ENCODE measurements around the gene FBXO48. TPM values are rescaled to one million over a fixed set of nuclear protein-coding genes. Genes with fewer than 3 reads are reported as not detected.
"Not testable (repeated sequence)": the region's sequence is repeated elsewhere in the genome, so short reads cannot be mapped to it uniquely, and the experiment has no call there.

FBXO48 gene
- total and polyA plus RNA-seq, 2 of the 4 experiments (the other 2 are of a cell fraction), result 0.18 to 0.43 TPM

DNA sequence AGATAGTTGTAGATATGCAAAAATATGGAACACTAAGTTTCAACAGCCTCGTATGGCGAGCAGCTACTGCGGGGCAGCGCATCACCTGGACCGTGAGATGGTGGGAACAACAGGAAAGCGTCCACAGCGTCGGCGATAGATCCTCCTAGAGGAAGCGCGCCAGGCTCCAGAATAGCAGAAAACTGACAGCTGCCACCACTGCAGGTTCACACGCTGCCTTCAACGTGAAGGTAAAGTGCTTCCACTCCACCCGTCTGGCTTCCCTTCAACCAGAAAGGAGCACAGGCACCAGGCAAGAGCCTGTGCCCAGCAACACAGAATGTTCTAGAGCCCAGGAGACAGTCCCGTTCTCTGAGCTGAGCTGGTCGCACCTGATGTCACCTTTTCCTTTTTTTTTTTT lies 20.0 kb downstream of the FBXO48 start:
- no peak overlapping the region for H3K9ac ChIP-seq (ENCODE audit: low read depth, low read length)
- H3K9me3 ChIP-seq (ENCODE audit: control insufficient read depth, insufficient read depth, low read length), result no peaks in the 10 kb centered on the region
- H3K4me1 ChIP-seq (ENCODE audit: control insufficient read depth, insufficient read depth, low read length), result no peaks in the 10 kb centered on the region
- H2AK9ac ChIP-seq (replicated peaks; ENCODE audit: low read depth, low read length, poor library complexity), result no peak overlapping the region
- H3K79me1 ChIP-seq (ENCODE audit: low read depth in 1 of 2, low read length in 2 of 2), result no peaks in the 10 kb centered on the region
- H2AFZ ChIP-seq (replicated peaks; ENCODE audit: low read length, poor library complexity), result no peak overlapping the region
- ChIA-PET CTCF (no interaction called here), POLR2A (ENCODE audit: unreplicated experiment) (no interaction called here)
- no peak overlapping the region for H2BK20ac ChIP-seq (ENCODE audit: low read depth, low read length)
- H4K8ac ChIP-seq (ENCODE audit: low read depth in 2 of 2, low read length in 2 of 2), result no peak overlapping the region
- no peak overlapping the region for H3K56ac ChIP-seq (ENCODE audit: extremely low read depth, insufficient read depth, low read length)
- no TSS peak for BruUV-seq (replicated peaks)
- intact Hi-C loops (cut with micrococcal nuclease) (no loop called here), in situ Hi-C loops (cut with MboI; ENCODE audit: low sequenced_read_pairs) (loop anchor here (10.0 kb wide), 1 partner anchor 152 kb away; no protein-coding TSS in a partner anchor), dilution Hi-C loops (cut with HindIII; ENCODE audit: low sequenced_read_pairs, unreplicated experiment) (no loop called here)
- H3K4me3 ChIP-seq (ENCODE audit: insufficient read depth, low read depth, low read length), result no peak overlapping the region
- TF ChIP-seq RFX5 (IDR thresholded peaks at IDR 0.05; ENCODE audit: low read depth, low read length), result no peak
- TF ChIP-seq, protein P1, sequence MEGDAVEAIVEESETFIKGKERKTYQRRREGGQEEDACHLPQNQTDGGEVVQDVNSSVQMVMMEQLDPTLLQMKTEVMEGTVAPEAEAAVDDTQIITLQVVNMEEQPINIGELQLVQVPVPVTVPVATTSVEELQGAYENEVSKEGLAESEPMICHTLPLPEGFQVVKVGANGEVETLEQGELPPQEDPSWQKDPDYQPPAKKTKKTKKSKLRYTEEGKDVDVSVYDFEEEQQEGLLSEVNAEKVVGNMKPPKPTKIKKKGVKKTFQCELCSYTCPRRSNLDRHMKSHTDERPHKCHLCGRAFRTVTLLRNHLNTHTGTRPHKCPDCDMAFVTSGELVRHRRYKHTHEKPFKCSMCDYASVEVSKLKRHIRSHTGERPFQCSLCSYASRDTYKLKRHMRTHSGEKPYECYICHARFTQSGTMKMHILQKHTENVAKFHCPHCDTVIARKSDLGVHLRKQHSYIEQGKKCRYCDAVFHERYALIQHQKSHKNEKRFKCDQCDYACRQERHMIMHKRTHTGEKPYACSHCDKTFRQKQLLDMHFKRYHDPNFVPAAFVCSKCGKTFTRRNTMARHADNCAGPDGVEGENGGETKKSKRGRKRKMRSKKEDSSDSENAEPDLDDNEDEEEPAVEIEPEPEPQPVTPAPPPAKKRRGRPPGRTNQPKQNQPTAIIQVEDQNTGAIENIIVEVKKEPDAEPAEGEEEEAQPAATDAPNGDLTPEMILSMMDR (conservative IDR thresholded peaks at IDR 0.05; ENCODE audit: low read depth, low read length), result no peak
- no peak for TF ChIP-seq NFE2L2 (IDR thresholded peaks at IDR 0.05; ENCODE audit: low read depth, low read length)
- H3K27ac ChIP-seq (ENCODE audit: insufficient read depth, low read length), result no peak overlapping the region
- H4K91ac ChIP-seq (ENCODE audit: insufficient read depth, low read depth, low read length), result no peak overlapping the region
- peaks cover 11% of the 10 kb centered on the region for H3K27me3 ChIP-seq (ENCODE audit: control insufficient read depth, insufficient read depth, low read length)
- no peak overlapping the region for H3K23ac ChIP-seq (ENCODE audit: low read depth, low read length)
- H2BK120ac ChIP-seq (ENCODE audit: low read depth, low read length), result no peak overlapping the region
- no peak for ATAC-seq (ENCODE audit: low read depth)
- no peaks in the 10 kb centered on the region for H4K20me1 ChIP-seq (ENCODE audit: insufficient read depth, low read length)
- DNase-seq, result no peak
- H3K4ac ChIP-seq (ENCODE audit: low read depth, low read length), result no peak overlapping the region
- H3K4me2 ChIP-seq (ENCODE audit: low read depth, low read length), result no peak overlapping the region
- 89% methylated on average over 11 of the region's 16 CpGs; no CpG with 5 or more reads in 1 of the 2 experiments for WGBS, 2 experiments (ENCODE audit: extremely low coverage in 2 of 2, insufficient read length in 1 of 2)
- H2BK5ac ChIP-seq (ENCODE audit: low read depth, low read length, poor library complexity, severe bottlenecking), result no peak overlapping the region
- H3K14ac ChIP-seq (replicated peaks; ENCODE audit: low read depth, low read length), result no peak overlapping the region
- no peaks in the 10 kb centered on the region for H3K9me1 ChIP-seq (ENCODE audit: insufficient read depth, low read length)
- no peak overlapping the region for H4K5ac ChIP-seq (ENCODE audit: low read depth, low read length)
- H2AK5ac ChIP-seq (ENCODE audit: low read depth, low read length), result no peak overlapping the region
- H2BK15ac ChIP-seq (ENCODE audit: low read depth, low read length), result no peak overlapping the region
- H3K36me3 ChIP-seq (ENCODE audit: control insufficient read depth, insufficient read depth, low read length), result no peaks in the 10 kb centered on the region
- H3K18ac ChIP-seq (ENCODE audit: low read depth, low read length), result no peak overlapping the region

DNA sequence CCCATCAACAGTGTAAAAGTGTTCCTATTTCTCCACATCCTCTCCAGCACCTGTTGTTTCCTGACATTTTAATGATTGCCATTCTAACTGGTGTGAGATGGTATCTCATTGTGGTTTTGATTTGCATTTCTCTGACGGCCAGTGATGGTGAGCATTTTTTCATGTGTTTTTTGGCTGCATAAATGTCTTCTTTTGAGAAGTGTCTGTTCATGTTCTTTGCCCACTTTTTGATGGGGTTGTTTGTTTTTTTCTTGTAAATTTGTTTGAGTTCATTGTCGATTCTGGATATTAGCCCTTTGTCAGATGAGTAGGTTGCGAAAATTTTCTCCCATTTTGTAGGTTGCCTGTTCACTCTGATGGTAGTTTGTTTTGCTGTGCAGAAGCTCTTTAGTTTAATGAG lies 20.7 kb downstream of the FBXO48 start:
- DNase-seq; H3K4me1 ChIP-seq (ENCODE audit: control insufficient read depth, insufficient read depth, low read length); H2AFZ ChIP-seq (replicated peaks; ENCODE audit: low read length, poor library complexity); POLR2A ChIA-PET (ENCODE audit: unreplicated experiment); H3K14ac ChIP-seq (replicated peaks; ENCODE audit: low read depth, low read length); H2AK5ac ChIP-seq (ENCODE audit: low read depth, low read length); ATAC-seq (ENCODE audit: low read depth); H3K27ac ChIP-seq (ENCODE audit: insufficient read depth, low read length); H3K4me3 ChIP-seq (ENCODE audit: insufficient read depth, low read depth, low read length); H4K20me1 ChIP-seq (ENCODE audit: insufficient read depth, low read length); H2BK15ac ChIP-seq (ENCODE audit: low read depth, low read length); H2BK5ac ChIP-seq (ENCODE audit: low read depth, low read length, poor library complexity, severe bottlenecking); H3K9me3 ChIP-seq (ENCODE audit: control insufficient read depth, insufficient read depth, low read length); H3K56ac ChIP-seq (ENCODE audit: extremely low read depth, insufficient read depth, low read length); H3K23ac ChIP-seq (ENCODE audit: low read depth, low read length); H2BK20ac ChIP-seq (ENCODE audit: low read depth, low read length); H4K8ac ChIP-seq (ENCODE audit: low read depth in 2 of 2, low read length in 2 of 2); H4K91ac ChIP-seq (ENCODE audit: insufficient read depth, low read depth, low read length); H3K18ac ChIP-seq (ENCODE audit: low read depth, low read length); H3K9me1 ChIP-seq (ENCODE audit: insufficient read depth, low read length); intact Hi-C loops (cut with micrococcal nuclease); H3K36me3 ChIP-seq (ENCODE audit: control insufficient read depth, insufficient read depth, low read length); H3K79me1 ChIP-seq (ENCODE audit: low read depth in 1 of 2, low read length in 2 of 2); dilution Hi-C loops (cut with HindIII; ENCODE audit: low sequenced_read_pairs, unreplicated experiment); H3K9ac ChIP-seq (ENCODE audit: low read depth, low read length); H3K4ac ChIP-seq (ENCODE audit: low read depth, low read length); H4K5ac ChIP-seq (ENCODE audit: low read depth, low read length); H2BK120ac ChIP-seq (ENCODE audit: low read depth, low read length); BruUV-seq (replicated peaks); CTCF ChIA-PET; H3K4me2 ChIP-seq (ENCODE audit: low read depth, low read length); H2AK9ac ChIP-seq (replicated peaks; ENCODE audit: low read depth, low read length, poor library complexity): not testable (repeated sequence)
- no CpG with 5 or more reads among the region's 3 CpGs for WGBS, 2 experiments (ENCODE audit: extremely low coverage in 2 of 2, insufficient read length in 1 of 2)
- peaks cover 11% of the 10 kb centered on the region for H3K27me3 ChIP-seq (ENCODE audit: control insufficient read depth, insufficient read depth, low read length)
- in situ Hi-C loops (cut with MboI; ENCODE audit: low sequenced_read_pairs), result loop anchor here (10.0 kb wide), 1 partner anchor 152 kb away; no protein-coding TSS in a partner anchor

Measured in IMR-90 (cell line).